ENCODE results near the gene MT1A.

DNA sequence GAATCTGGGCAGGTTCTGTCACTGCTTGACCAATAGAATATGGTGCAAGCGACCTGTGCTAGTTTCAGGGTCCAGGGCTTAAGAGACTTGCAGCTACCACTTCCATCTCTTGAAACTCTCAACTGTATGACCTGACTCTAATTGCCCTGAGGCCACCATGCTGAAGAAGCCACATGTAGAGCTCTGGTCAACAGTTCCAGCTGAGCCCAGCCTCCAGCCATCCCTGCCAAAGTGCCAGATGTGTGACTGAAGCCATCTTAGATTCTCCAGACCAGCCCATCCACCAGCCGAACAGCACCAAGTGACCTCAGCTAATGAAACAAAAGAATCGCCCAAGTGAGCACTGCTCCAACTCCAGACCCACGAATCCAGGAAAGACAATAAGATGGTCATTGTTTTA, 33.5 kb upstream of the MT1A start:
- TF ChIP-seq POLR2AphosphoS5 (IDR thresholded peaks at IDR 0.05; ENCODE audit: borderline replicate concordance, low read depth, low read length) = no peak
- TF ChIP-seq EZH2 (IDR thresholded peaks at IDR 0.05) = no peak
